Left lung (tissue), 14 donors: Measurements from ENCODE around the gene LRRN4. TPM values are rescaled to one million over a fixed set of nuclear protein-coding genes. Genes with fewer than 3 reads are reported as not detected.
A peak's percentile ranks its signal among the peaks of the same experiment; 100 is the strongest.

Experiments used
- ATAC-seq: fragments of 200-7000 bp; cut with Tn5 transposase; one replicate; pipeline ENCODE4 v1.9.1; 2020; ENCODE audit warnings: moderate library complexity
- DNase-seq, 4 donors: peaks; one replicate each; pipeline ENCODE4 v3.0.0-alpha.2; 2013 to 2020
- H3K27ac ChIP-seq, 2 donors: fragments of 200-600 bp; sonication (generic) in 1 of 2; one replicate each; pipeline versions ENCODE4 v1.5.0 to v1.8.0; 2020 to 2021
- H3K27me3 ChIP-seq, 2 donors: fragments of 200-600 bp; sonication (generic) in 1 of 2; one replicate each; pipeline versions ENCODE4 v1.5.0 to v1.8.0; 2020 to 2021
- H3K36me3 ChIP-seq, 2 donors: fragments of 200-600 bp; sonication (generic) in 1 of 2; one replicate each; pipeline versions ENCODE4 v1.5.0 to v1.8.0; 2020 to 2021
- H3K4me1 ChIP-seq, 2 donors: fragments of 200-600 bp; one replicate each; pipeline ENCODE4 v1.8.0; 2021
- H3K4me3 ChIP-seq, 2 donors: fragments of 200-600 bp; sonication (generic) in 1 of 2; one replicate each; pipeline versions ENCODE4 v1.5.0 to v1.8.0; 2020 to 2021; ENCODE audit warnings: mild to moderate bottlenecking in 1 of 2
- H3K9me3 ChIP-seq, 2 donors: fragments of 200-600 bp; sonication (generic) in 1 of 2; one replicate each; pipeline versions ENCODE4 v1.5.0 to v1.8.0; 2020 to 2021
- CTCF ChIP-seq, 2 donors: fragments of 200-600 bp; sonication (generic) in 1 of 2; IDR thresholded peaks; one replicate each; pipeline versions ENCODE4 v1.5.0 to v1.8.0; 2021; ENCODE audit warnings: antibody characterized with exemption in 2 of 2
- intact Hi-C, 2 donors: fragments of 100-400 bp; cut with DNase I; formaldehyde crosslinking; loops; one replicate each; pipeline versions ENCODE4 v1.11.2 to v1.14.2; 2022
- long read RNA-seq, 12 donors: library from polyadenylated mRNA in 2 of 12; unstranded in 2 of 12; transcript quantifications; one replicate each; pipeline ENCODE4 v2.0.0 and lab custom pipeline, GENCODE V29; 2019 to 2026
- polyA plus RNA-seq, 6 donors: library from polyadenylated mRNA; unstranded; fragments of 120-200 nt; gene quantifications; one replicate each; pipeline ENCODE4 v1.2.1, GENCODE V29; 2013; ENCODE audit not compliant: insufficient read length in 6 of 6
- total RNA-seq, 2 donors: library from RNA; stranded (reverse); fragmentation: NEBNext Ultra II Directional; extraction: Animal tissue kit (Norgen Biotek cat#: 25700); gene quantifications; one replicate each; pipeline ENCODE4 v1.2.1, GENCODE V29; 2021
- donor health status: DM: no; HTN: yes; CAD: no.
- donor health status: DM: no; HTN: no; CAD: no.

The LRRN4 gene
- total RNA-seq: 10 to 100 TPM; 26.0 to 44.3 TPM
- 1 to 10 TPM in 2 of 6 donors, under 1 TPM in 4; 0.31 to 1.6 (median 0.79) TPM for polyA plus RNA-seq
- long read RNA-seq, donor 1: 0 reads
- long read RNA-seq, donor 2: 0 reads
- long read RNA-seq, donor 3: 0 reads
- long read RNA-seq, donor 4, partial matches to known transcripts: 1 of 3 reads
- long read RNA-seq, donor 4, other reads (novel, unspliced or antisense): 1 of 3 reads
- long read RNA-seq, donor 5: 0 reads
- long read RNA-seq, donor 6: 0 reads
- long read RNA-seq, donor 7: 0 reads
- long read RNA-seq, donor 8, partial matches to known transcripts: 0 of 1 reads
- long read RNA-seq, donor 8, other reads (novel, unspliced or antisense): 0 of 1 reads
- long read RNA-seq, donor 9: 0 reads
- long read RNA-seq, donor 10, partial matches to known transcripts: 3 of 5 reads
- long read RNA-seq, donor 10, other reads (novel, unspliced or antisense): 0 of 5 reads
- long read RNA-seq, donor 11: 0 reads
- long read RNA-seq, donor 12: 0 reads

DNA sequence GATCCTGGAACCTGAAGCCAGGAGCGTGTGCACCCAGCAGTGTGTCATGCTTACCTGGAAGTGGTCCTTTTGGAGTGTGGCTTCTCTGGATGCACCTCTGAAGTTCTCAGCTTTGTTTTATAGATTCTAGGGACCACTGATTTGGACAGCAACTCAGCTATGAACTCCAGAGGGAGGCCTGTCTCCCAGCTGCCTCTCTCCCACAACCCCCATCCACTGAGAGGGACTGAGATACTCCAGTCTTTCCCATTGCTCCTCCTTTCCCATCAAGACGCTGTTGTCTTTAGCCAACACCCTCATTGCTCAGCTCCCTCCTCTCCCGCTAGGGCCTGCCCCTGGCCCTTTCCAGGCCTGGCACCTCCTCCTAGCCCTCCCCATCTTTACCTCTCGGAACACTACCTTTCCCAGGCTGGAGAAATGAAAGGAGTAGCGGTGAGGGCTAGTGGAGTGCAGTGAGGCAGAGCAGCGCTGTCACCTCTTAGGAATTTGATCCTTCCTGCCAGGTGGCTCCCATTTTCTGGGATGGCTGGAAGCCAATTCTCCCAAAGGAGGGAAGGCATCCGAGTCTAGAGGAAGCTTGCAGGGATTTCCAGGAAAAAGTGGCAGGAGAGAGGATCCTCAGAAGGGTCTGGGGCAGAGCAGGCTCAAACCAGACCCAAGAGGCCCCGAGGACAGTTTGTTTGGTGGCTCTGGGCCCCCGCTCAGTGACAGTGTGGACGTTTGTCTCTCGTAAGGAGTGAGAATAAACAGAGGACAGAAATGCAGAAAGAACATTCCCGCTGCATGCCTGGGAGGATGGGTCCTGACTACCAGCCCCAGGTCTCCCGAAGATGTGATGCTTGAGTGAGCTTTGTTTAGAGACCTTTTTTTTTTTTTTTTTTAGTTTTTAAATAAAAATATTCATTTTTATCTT lies at the start of gene LRRN4:
Gene LRRN4, minus strand, starts transcription at position 285 of the 913 bp plus-strand sequence. CDS start 1,261 bp downstream, outside the sequence.
- no peak for TF ChIP-seq CTCF (IDR thresholded peaks at IDR 0.05)

DNA sequence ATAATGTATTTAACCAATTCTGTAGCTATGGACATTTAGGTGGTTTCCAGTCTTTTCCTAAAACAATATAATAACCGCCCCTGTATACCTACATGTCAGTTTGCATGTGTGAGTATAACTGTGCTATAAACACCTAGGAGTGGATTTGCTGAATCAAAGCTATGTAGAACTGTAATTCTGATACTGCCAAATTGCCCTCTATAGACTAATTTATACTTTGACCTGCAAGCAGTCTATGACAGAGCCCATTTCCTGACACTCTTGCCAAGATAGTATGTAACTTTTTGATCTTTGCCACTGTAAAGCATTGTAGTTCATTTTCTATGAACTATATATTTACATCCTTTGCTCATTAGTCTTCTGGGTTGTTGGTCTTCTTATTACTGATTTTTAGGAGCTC lies 49.4 kb upstream of the LRRN4 start:
- intact Hi-C loops: no loop called here
- ATAC-seq: no peak

More for the DNA sequence above, at the start of gene LRRN4:
- Histone ChIP-seq H3K4me1 (peaks cover 3 to 12% of the 10 kb centered on the region in 2 donors), H3K27me3 (peaks cover 3 to 52% of the 10 kb centered on the region in 2 donors), H3K9me3 (no peaks in the 10 kb centered on the region), H3K27ac (no peak within 1 kb of the TSS), H3K36me3 (no peaks in the 10 kb centered on the region), H3K4me3 (peak within 1 kb of the TSS in 1 of 2 donors; percentile 36)
- ATAC-seq (peak; percentile 67), DNase-seq (peak in 1 of 4 donors; percentile 66)
- intact Hi-C loops: no loop called here

DNA sequence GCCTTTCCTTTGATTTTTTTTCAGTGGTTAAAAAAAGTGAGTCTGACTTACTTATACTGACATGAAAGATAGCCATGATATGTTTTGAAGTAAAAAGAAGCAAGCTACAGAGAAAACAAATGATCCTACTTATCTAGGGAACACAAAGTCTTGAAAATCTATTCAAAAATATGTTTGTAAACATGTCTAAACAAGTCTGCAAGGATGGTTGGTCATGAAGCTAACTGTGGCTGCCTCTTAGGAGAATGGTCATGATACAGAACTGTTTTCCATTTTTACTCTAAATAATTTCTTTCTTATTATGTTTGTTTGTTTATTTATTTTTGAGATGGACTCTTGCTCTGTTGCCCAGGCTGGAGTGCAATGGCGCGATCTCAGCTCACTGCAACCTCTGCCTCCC lies 47.5 kb upstream of the LRRN4 start:
- no peaks in the 10 kb centered on the region for H3K9me3 ChIP-seq
- DNase-seq (no peak), ATAC-seq (no peak)
- H3K27ac ChIP-seq: no peak overlapping the region
- H3K4me3 ChIP-seq: no peak overlapping the region
- TF ChIP-seq CTCF (IDR thresholded peaks at IDR 0.05): no peak
- intact Hi-C loops: no loop called here
- H3K36me3 ChIP-seq: no peaks in the 10 kb centered on the region
- no peaks in the 10 kb centered on the region for H3K4me1 ChIP-seq
- H3K27me3 ChIP-seq: no peaks in the 10 kb centered on the region

More for the DNA sequence above, 49.4 kb upstream of the LRRN4 start:
- Histone ChIP-seq H3K4me3 (no peak overlapping the region), H3K9me3 (no peaks in the 10 kb centered on the region), H3K27me3 (no peaks in the 10 kb centered on the region), H3K4me1 (no peaks in the 10 kb centered on the region), H3K36me3 (no peaks in the 10 kb centered on the region), H3K27ac (no peak overlapping the region)
- DNase-seq: no peak
- TF ChIP-seq CTCF (IDR thresholded peaks at IDR 0.05): no peak

DNA sequence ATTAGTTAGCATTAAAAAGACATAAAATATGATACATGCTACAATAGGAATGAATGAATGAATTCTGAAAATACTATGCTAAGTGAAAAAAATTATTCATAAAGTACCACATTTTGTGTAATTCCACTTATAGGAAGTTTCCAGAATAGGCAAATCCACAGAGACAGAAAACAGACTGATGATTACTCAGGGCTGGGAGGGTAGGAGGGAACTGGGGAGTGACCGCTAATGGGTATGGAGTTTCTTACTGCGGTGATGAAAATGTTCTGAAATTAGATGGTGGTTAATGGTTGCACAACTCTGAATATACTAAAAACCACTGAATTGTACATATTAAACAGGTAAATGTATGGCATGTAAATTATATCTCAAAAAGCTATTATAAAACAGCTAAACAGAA lies 46.4 kb upstream of the LRRN4 start:
- H3K36me3 ChIP-seq: no peaks in the 10 kb centered on the region
- intact Hi-C loops: no loop called here
- no peaks in the 10 kb centered on the region for H3K9me3 ChIP-seq
- no peaks in the 10 kb centered on the region for H3K4me1 ChIP-seq
- ATAC-seq: no peak
- no peak for DNase-seq
- H3K4me3 ChIP-seq: no peak overlapping the region
- H3K27ac ChIP-seq: no peak overlapping the region
- H3K27me3 ChIP-seq: no peaks in the 10 kb centered on the region
- TF ChIP-seq CTCF (IDR thresholded peaks at IDR 0.05): no peak

DNA sequence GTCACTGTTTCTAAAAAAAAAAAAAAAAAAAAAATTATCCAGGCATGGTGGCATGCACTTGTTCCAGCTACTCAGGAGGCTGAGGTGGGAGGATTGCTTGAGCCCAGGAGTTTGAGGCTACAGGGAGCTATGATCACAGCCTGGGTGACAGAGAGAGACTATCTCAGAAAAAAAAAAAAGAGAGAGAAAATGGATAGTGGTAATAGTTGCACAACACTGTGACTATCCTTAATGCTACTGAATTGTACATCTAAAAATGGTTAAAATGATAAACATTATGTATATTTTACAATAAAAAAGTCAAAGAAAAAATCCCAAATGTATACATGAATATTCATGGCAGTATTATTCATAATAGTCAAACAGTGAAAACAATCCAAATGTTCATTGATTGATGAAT lies 46.0 kb upstream of the LRRN4 start:
- Histone ChIP-seq H3K27ac (no peak overlapping the region), H3K27me3 (no peaks in the 10 kb centered on the region), H3K9me3 (no peaks in the 10 kb centered on the region), H3K4me3 (no peak overlapping the region), H3K36me3 (no peaks in the 10 kb centered on the region), H3K4me1 (no peaks in the 10 kb centered on the region)
- DNase-seq (no peak), ATAC-seq (no peak)
- no peak for TF ChIP-seq CTCF (IDR thresholded peaks at IDR 0.05)
- intact Hi-C loops: no loop called here
